Muscle of leg (tissue), 11 donors: ENCODE data around the gene KIF17. TPM values are rescaled to one million over a fixed set of nuclear protein-coding genes. Genes with fewer than 3 reads are reported as not detected.

Source experiments
- DNase-seq: peaks from one replicate; pipeline ENCODE4 v3.0.0; 2013
- H3K27ac ChIP-seq: one replicate; pipeline ENCODE4 v1.5.1; 2013; ENCODE audit warnings: mild to moderate bottlenecking, low read length, control low read depth
- H3K27me3 ChIP-seq: one replicate; pipeline ENCODE4 v1.6.1; 2013; ENCODE audit warnings: low read length; ENCODE audit not compliant: control insufficient read depth, insufficient read depth
- H3K36me3 ChIP-seq: one replicate; pipeline ENCODE4 v1.6.1; 2013; ENCODE audit warnings: low read length; ENCODE audit not compliant: control insufficient read depth, insufficient read depth
- H3K4me1 ChIP-seq: one replicate; pipeline ENCODE4 v1.6.1; 2013; ENCODE audit warnings: low read length; ENCODE audit not compliant: control insufficient read depth, insufficient read depth
- H3K4me3 ChIP-seq: one replicate; pipeline ENCODE4 v1.5.1; 2013; ENCODE audit warnings: low read length, control low read depth
- H3K9me3 ChIP-seq: replicated peaks from 2 replicates; pipeline ENCODE4 v1.6.1; 2013; ENCODE audit warnings: low read depth, low read length; ENCODE audit not compliant: control insufficient read depth
- WGBS: methylation state at CpG from one replicate; pipeline ENCODE4 v1.1.5; 2013; ENCODE audit warnings: missing lambda C conversion rate; ENCODE audit not compliant: insufficient coverage; 5-methylcytosine and 5-hydroxymethylcytosine counted together
- polyA plus RNA-seq, 8 donors: library from polyadenylated mRNA; unstranded; fragments of 120-200 nt; gene quantifications; one replicate each; pipeline versions ENCODE4 v1.2.1 to v1.2.3, GENCODE V29; 2013; ENCODE audit warnings: inconsistent platforms in 1 of 8, low replicate concordance in 1 of 8; ENCODE audit not compliant: insufficient read length in 8 of 8, insufficient read depth in 1 of 8
- total RNA-seq: library from RNA; stranded (reverse); fragments of 120-200 nt; gene quantifications from one replicate; pipeline ENCODE4 v1.2.4, GENCODE V29; 2013

The KIF17 gene
- total and polyA plus RNA-seq, 9 donors: 1.8 to 4.3 (median 2.3) TPM

DNA sequence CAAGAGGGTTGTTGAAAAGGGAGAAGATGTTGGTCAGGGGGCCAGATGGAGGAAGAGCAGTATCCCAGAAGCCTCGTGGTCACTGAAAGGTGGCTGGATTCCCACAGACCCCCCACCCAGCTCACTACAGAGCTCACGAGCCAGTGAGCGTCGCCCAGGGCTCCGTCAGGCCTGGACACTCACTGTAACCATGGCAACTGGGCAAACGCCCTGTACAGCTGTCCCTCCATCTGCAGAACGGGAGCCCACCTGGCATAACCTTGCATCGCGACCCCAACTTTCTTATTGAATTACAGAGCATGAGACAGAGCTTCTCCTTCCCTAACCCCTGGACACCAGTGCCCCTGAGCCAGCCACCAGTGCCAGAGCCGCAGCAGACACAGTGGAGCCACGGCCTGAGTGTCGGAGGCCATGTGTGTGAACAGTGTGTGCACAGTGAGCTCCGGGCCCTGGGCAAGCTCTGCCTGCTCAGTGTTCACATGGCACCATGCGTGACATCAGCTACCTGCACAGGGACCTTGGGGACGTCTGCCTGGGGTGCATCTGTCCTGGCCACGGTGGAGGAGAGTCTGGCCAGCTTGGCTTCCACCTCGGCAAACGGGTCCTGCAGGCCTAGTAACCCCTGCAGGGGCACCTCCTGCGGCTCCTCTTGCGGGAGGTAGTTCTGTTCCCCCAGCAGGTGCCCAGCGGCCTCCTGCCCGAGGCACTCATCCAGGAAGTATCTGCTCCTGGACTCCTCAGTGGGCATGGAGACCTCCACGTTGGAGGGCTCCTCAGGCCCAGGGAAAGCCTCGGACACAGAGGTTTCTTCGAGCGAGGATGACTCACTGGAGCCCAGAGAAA lies 30.7 kb downstream of the KIF17 start:
- Histone ChIP-seq H3K27ac (no peak overlapping the region), H3K9me3 (no peaks in the 10 kb centered on the region), H3K4me1 (peaks cover 19% of the 10 kb centered on the region), H3K27me3 (no peaks in the 10 kb centered on the region), H3K36me3 (no peaks in the 10 kb centered on the region), H3K4me3 (no peak overlapping the region)
- DNase-seq: no peak
- WGBS: 74% methylated on average over 26 of the region's 26 CpGs

DNA sequence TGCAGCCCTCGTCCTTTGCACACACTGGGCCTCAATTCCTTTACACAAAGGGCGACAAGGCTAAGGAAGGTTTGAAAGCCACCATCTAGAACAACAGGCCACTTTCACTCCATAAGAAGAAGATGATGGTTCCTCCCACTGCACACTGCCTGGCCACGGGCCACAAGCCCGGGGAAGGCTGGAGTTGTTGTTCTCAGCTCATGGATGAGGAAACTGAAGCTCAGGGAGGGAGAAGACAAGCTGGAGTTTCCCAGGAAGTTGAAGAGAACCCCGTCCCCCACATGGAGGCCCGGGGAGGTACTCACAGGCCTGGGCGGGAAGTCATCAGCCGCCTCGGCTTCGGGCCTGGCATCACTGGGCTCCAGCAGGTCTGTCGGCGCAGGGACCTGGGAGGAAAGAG lies 32.1 kb downstream of the KIF17 start:
- H3K27ac ChIP-seq: peak overlapping the region; percentile 79
- 53% methylated on average over 4 of the region's 12 CpGs for WGBS

DNA sequence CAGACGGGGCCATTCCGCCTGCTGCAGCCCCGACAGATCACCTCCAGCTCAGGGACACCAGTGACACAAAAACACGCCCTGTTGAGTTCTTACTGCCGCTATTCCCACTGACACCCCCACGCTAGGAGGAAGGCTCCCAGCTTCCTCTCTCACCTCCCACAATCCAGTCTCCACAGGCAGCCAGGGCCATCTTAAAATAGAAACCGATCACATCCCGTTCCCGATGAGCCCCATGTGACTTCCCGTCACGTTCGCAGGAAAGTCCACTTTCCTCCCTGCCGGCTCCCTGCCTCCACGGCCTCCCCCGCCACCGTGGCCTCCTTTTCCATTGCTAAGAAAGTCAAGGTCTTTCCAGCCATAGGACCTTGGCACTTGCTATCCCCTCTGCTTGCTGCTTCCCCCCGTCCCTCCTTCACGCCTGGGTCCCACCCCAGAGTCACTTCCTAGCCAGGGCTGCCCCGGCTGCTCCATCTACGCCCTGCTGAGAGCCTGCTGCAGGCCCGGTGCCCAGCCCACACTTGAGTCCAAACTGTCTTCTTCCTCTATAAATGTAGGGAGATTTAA lies 32.6 kb downstream of the KIF17 start:
- H3K27me3 ChIP-seq: no peaks in the 10 kb centered on the region
- 56% methylated on average over 18 of the region's 21 CpGs for WGBS
- peak overlapping the region; percentile 25 for H3K4me3 ChIP-seq
- H3K4me1 ChIP-seq: peaks cover 19% of the 10 kb centered on the region
- no peaks in the 10 kb centered on the region for H3K9me3 ChIP-seq
- H3K36me3 ChIP-seq: no peaks in the 10 kb centered on the region
- peak; percentile 69 for DNase-seq
- peak overlapping the region; percentile 79 for H3K27ac ChIP-seq

More for the DNA sequence above, 32.1 kb downstream of the KIF17 start:
- H3K4me1 ChIP-seq: peaks cover 19% of the 10 kb centered on the region
- no peak overlapping the region for H3K4me3 ChIP-seq
- H3K9me3 ChIP-seq: no peaks in the 10 kb centered on the region
- H3K36me3 ChIP-seq: no peaks in the 10 kb centered on the region
- no peaks in the 10 kb centered on the region for H3K27me3 ChIP-seq
- DNase-seq: no peak

DNA sequence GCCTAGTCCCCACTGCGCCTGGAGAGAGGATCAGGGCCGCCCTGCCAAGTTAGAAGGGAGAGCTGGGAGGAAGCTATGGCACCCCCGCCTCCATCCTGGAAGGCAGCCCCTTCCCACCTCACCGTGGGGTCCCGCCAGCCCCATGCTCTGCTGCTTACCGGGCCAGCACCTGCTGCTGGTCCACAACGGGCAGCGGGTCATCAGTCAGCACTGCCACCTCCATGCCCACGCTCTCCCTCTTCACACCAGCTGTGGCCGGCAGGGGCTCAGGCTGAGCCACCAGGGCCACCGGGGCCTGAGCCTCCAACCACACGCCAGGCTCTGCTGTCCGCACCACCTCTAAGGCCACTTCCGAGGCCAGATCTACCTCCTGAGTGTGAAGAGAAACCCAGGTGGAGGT lies 33.2 kb downstream of the KIF17 start:
- WGBS: 69% methylated on average over 5 of the region's 14 CpGs
- H3K36me3 ChIP-seq: no peaks in the 10 kb centered on the region
- H3K27me3 ChIP-seq: no peaks in the 10 kb centered on the region
- H3K9me3 ChIP-seq: no peaks in the 10 kb centered on the region
- DNase-seq: no peak
- H3K27ac ChIP-seq: peak overlapping the region; percentile 79
- peak overlapping the region; percentile 25 for H3K4me3 ChIP-seq
- peaks cover 19% of the 10 kb centered on the region for H3K4me1 ChIP-seq

DNA sequence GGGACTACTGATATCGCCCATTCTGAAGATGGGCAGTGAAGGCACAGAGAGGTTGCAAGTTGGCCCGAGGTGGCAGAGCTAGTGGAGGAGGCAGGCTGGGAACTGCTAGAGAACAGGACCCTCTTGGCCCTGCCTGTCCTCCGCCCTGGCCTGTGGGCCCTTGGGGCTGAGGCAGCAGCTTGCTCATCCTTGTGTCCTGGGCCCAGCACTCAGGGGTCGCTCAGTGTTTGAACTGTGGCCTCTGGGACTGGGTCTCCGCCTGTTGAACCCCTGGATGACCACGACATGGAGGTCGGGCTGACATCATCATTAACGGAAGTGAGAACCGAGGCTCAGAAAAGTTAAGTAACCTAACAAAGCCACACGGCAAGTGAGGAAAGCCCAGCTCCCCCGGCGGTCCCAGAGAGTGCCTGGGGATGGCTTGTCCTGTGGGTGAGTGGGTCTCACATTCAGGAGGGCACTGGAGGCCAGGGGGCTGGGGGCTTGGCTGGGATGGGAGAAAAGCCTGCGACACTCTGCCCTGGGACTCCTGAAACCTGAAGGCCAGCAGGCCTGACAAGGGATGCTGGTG lies 33.7 kb downstream of the KIF17 start:
- Histone ChIP-seq H3K27me3 (no peaks in the 10 kb centered on the region), H3K27ac (peak overlapping the region; percentile 79), H3K36me3 (no peaks in the 10 kb centered on the region), H3K4me1 (peaks cover 19% of the 10 kb centered on the region), H3K9me3 (no peaks in the 10 kb centered on the region), H3K4me3 (peak overlapping the region; percentile 25)
- WGBS: 73% methylated on average over 12 of the region's 13 CpGs
- no peak for DNase-seq

DNA sequence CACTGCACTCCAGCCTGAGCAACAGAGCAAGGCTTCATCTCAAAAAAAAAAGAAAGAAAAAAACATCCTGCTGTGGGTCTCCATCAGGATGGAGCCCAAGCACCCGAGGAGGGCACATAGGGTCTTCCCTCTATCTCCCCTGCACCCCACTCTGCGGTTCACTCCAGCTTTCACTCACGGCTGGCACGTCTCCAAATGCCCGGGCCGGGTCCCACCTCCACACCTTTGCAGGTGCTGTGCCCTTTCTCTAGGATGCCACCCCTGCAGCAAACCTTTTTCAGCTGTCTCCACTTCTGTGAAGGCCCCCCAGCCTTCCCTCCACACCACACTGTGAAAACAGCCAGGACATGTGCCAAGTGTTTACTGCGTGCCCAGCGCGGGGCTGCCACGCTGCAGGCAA lies 34.2 kb downstream of the KIF17 start:
- H3K36me3 ChIP-seq: no peaks in the 10 kb centered on the region
- no peak for DNase-seq
- H3K27me3 ChIP-seq: no peaks in the 10 kb centered on the region
- H3K27ac ChIP-seq: no peak overlapping the region
- H3K9me3 ChIP-seq: no peaks in the 10 kb centered on the region
- peaks cover 19% of the 10 kb centered on the region for H3K4me1 ChIP-seq
- 85% methylated on average over 10 of the region's 10 CpGs for WGBS
- no peak overlapping the region for H3K4me3 ChIP-seq

DNA sequence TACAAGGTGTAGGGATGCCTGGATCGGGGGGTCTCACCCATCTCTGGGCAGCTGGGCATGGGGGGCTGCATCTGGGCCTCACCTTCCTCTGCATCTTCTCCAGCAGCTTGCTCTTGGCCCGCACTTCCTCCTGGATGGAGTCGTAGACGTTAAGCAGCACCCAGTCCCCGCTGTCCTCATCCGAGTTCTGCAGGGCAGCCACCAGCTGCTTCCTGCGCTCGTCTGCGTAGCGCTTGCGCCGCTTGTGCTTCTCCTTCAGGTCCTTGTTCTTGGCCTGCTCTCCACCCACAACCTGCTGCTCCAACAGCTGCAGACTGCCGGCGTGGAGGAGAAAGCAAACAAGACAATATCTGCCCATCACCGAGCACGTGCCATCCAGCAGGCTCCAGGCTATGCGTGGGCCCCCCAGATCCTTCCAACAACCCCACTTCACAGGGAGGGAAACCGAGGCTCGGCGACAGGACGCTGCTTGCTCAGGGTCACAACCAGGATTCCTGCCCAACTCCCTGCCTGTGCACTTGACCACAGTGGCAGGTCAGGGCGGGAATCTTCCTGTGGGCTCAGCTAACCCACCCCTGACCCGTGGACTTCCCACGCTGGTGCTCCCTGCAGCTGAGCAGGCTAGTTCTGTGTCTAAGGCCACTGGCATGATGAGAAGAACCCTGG lies 35.1 kb downstream of the KIF17 start:
- WGBS: 78% methylated on average over 22 of the region's 24 CpGs
- Histone ChIP-seq H3K4me1 (peaks cover 19% of the 10 kb centered on the region), H3K9me3 (no peaks in the 10 kb centered on the region), H3K36me3 (no peaks in the 10 kb centered on the region), H3K27ac (no peak overlapping the region), H3K27me3 (no peaks in the 10 kb centered on the region), H3K4me3 (no peak overlapping the region)
- peak; percentile 66 for DNase-seq

DNA sequence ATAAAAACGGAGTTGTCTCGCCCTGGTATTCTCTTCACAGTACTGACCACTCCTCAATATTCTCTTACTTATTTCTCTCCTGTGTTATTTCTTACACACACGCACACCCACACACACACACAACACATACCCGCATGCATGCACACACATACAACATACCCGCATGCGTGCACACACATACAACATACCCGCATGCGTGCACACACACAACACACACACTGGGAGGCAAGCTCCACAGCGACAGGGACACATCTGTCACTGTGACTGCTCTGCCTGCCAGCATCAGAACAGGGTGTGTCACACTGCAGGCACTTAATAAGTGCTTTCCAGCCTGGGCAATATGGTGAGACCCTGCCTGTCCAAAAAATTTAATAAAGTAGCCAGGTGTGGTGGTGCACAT lies 35.8 kb downstream of the KIF17 start:
- Histone ChIP-seq H3K4me3 (no peak overlapping the region), H3K36me3 (no peaks in the 10 kb centered on the region), H3K27me3 (no peaks in the 10 kb centered on the region), H3K4me1 (peaks cover 19% of the 10 kb centered on the region), H3K9me3 (no peaks in the 10 kb centered on the region), H3K27ac (no peak overlapping the region)
- 90% methylated on average over 8 of the region's 9 CpGs for WGBS
- DNase-seq: no peak

DNA sequence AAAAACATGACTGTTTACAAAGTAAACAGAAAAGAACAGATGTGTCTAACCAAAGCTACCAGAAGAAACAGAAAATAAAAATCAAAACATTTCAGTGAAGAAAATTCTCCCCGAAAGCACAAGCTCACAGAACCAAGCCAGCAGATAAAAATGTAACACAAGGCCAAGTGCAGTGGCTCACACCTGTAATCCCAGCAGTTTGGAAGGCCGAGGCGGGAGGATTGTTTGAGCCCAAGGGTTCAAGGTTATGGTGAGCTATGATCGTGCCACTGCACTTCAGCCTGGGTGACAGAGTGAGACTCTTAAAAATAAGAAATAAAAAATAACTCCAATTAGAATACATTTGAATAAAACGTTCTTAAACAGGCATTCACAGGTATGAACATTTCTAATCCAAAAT lies 37.5 kb downstream of the KIF17 start:
- H3K4me1 ChIP-seq: peaks cover 10% of the 10 kb centered on the region
- H3K27me3 ChIP-seq: no peaks in the 10 kb centered on the region
- no peak overlapping the region for H3K4me3 ChIP-seq
- H3K27ac ChIP-seq: no peak overlapping the region
- DNase-seq: no peak
- H3K9me3 ChIP-seq: no peaks in the 10 kb centered on the region
- WGBS: 71% methylated on average over 1 of the region's 5 CpGs
- no peaks in the 10 kb centered on the region for H3K36me3 ChIP-seq

DNA sequence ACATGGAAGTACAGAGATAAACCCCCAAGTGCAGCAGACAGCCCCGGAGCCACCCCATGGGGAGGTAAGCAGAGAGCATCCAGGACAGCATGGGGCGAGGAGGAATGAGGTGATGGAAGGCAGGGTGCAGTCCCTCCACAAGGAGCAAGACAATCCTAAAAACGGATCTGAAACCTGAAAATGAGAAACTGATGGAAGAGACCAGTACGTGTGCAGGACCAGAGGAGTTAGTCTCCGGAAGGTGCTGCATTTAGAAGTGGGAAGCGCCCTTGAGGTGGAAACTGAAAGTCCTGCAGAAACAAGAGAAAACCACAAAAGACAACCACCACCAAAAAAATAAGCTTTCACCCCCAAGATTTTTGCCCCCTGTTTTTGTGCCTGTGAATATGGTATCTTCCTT lies 39.2 kb downstream of the KIF17 start:
- no peaks in the 10 kb centered on the region for H3K9me3 ChIP-seq
- no peak for DNase-seq
- no peak overlapping the region for H3K27ac ChIP-seq
- H3K27me3 ChIP-seq: no peaks in the 10 kb centered on the region
- H3K4me3 ChIP-seq: no peak overlapping the region
- WGBS: 85% methylated on average over 3 of the region's 6 CpGs
- H3K36me3 ChIP-seq: no peaks in the 10 kb centered on the region
- H3K4me1 ChIP-seq: peaks cover under 1% of the 10 kb centered on the region
